ENCODE measurements around the gene LRP8.

Gene LRP8

GRCh38 chr1:53285546-53285945 lies 42.3 kb downstream of the LRP8 start:
- TF ChIP-seq TAF1 (IDR thresholded peaks at IDR 0.05; ENCODE audit: borderline replicate concordance, insufficient read depth, low read length) = no peak

DNA sequence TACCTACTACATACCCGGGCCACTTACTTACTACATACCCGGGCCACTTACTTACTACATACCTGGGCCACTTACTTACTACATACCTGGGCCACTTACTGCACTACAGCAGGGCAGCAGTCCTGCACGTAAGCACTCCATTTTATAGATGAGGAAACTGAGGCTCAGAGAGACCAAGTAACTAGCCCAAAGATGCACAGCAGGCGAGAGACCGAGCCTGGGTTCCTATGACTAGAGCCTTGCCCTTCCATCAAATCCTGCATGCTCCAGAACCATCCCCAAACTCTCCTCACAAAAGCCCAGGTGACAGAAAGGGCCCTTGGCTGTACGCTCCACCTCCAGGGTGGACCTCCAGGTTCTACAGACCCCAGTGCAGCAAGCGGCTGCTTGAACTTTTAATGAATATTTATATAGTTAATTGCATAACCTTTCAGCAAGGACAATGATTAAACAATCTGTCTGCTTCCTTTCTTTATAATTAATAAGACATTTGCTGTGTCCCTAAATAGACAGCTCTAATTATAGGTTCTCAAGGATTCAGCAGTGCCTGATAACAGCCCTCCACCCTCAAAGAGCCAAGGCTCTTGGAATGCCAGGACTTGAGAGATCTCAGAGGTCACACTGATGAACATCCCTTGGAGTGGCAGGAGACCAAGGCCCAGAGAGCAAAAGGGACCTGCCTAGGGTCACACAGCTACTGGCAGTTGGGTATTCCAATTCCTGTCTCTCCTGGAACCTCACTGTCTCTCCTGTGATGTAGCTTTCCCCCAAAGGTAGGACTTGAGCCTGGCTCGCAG lies 43.4 kb downstream of the LRP8 start:
- no peak for TF ChIP-seq FOXP2 (optimal IDR thresholded peaks at IDR 0.05; ENCODE audit: borderline replicate concordance, extremely low read depth, extremely low read length, insufficient read depth)
- no peak for TF ChIP-seq TAF1 (IDR thresholded peaks at IDR 0.05; ENCODE audit: borderline replicate concordance, insufficient read depth, low read length)
- no peak for TF ChIP-seq POLR2AphosphoS5 (IDR thresholded peaks at IDR 0.05; ENCODE audit: low read depth, low read length)
- TF ChIP-seq, protein P1, sequence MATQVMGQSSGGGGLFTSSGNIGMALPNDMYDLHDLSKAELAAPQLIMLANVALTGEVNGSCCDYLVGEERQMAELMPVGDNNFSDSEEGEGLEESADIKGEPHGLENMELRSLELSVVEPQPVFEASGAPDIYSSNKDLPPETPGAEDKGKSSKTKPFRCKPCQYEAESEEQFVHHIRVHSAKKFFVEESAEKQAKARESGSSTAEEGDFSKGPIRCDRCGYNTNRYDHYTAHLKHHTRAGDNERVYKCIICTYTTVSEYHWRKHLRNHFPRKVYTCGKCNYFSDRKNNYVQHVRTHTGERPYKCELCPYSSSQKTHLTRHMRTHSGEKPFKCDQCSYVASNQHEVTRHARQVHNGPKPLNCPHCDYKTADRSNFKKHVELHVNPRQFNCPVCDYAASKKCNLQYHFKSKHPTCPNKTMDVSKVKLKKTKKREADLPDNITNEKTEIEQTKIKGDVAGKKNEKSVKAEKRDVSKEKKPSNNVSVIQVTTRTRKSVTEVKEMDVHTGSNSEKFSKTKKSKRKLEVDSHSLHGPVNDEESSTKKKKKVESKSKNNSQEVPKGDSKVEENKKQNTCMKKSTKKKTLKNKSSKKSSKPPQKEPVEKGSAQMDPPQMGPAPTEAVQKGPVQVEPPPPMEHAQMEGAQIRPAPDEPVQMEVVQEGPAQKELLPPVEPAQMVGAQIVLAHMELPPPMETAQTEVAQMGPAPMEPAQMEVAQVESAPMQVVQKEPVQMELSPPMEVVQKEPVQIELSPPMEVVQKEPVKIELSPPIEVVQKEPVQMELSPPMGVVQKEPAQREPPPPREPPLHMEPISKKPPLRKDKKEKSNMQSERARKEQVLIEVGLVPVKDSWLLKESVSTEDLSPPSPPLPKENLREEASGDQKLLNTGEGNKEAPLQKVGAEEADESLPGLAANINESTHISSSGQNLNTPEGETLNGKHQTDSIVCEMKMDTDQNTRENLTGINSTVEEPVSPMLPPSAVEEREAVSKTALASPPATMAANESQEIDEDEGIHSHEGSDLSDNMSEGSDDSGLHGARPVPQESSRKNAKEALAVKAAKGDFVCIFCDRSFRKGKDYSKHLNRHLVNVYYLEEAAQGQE (IDR thresholded peaks at IDR 0.05; ENCODE audit: insufficient read depth in 1 of 2, low read depth in 2 of 2, low read length in 2 of 2) = no peak
- no peak for TF ChIP-seq SIN3A (IDR thresholded peaks at IDR 0.05; ENCODE audit: borderline replicate concordance, insufficient read depth, low read length)

DNA sequence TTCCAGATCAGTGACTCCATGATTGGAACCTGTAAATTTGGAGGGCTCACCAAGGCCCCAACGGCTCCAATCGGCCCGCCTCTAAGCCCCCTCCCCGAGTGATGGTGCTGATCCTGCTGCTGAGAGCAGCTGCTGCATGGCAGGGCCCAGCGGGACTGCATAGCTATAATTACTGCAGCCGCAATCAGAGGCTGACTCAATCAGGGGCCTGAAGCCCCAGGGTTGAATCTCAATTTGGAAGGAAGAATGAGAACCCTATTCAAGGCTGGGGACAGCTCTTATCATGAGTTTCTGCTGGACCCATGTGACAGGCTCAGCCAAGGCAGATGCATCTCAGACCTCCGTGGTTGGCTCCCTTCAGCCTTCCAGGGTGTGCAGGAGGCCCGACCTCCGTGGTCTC lies 46.7 kb downstream of the LRP8 start:
- TF ChIP-seq FOXP2 (optimal IDR thresholded peaks at IDR 0.05; ENCODE audit: borderline replicate concordance, extremely low read depth, extremely low read length, insufficient read depth) (no peak), TAF1 (IDR thresholded peaks at IDR 0.05; ENCODE audit: borderline replicate concordance, insufficient read depth, low read length) (no peak), SIN3A (IDR thresholded peaks at IDR 0.05; ENCODE audit: borderline replicate concordance, insufficient read depth, low read length) (no peak), POLR2AphosphoS5 (IDR thresholded peaks at IDR 0.05; ENCODE audit: low read depth, low read length) (no peak)
- TF ChIP-seq, protein P1 (IDR thresholded peaks at IDR 0.05; ENCODE audit: insufficient read depth in 1 of 2, low read depth in 2 of 2, low read length in 2 of 2) = no peak

GRCh38 chr1:53280496-53280895 lies 47.4 kb downstream of the LRP8 start:
- no peak for TF ChIP-seq POLR2AphosphoS5 (IDR thresholded peaks at IDR 0.05; ENCODE audit: low read depth, low read length)
- TF ChIP-seq FOXP2 (optimal IDR thresholded peaks at IDR 0.05; ENCODE audit: borderline replicate concordance, extremely low read depth, extremely low read length, insufficient read depth) = no peak
- no peak for TF ChIP-seq TAF1 (IDR thresholded peaks at IDR 0.05; ENCODE audit: borderline replicate concordance, insufficient read depth, low read length)
- TF ChIP-seq, protein P1 (IDR thresholded peaks at IDR 0.05; ENCODE audit: insufficient read depth in 1 of 2, low read depth in 2 of 2, low read length in 2 of 2) = no peak
- TF ChIP-seq SIN3A (IDR thresholded peaks at IDR 0.05; ENCODE audit: borderline replicate concordance, insufficient read depth, low read length) = no peak

GRCh38 chr1:53279296-53280200 lies 48.3 kb downstream of the LRP8 start:
- TF ChIP-seq POLR2AphosphoS5 (IDR thresholded peaks at IDR 0.05; ENCODE audit: low read depth, low read length) (no peak; the same call in 1 of the 2 replicates), TAF1 (IDR thresholded peaks at IDR 0.05; ENCODE audit: borderline replicate concordance, insufficient read depth, low read length) (no peak), SIN3A (IDR thresholded peaks at IDR 0.05; ENCODE audit: borderline replicate concordance, insufficient read depth, low read length) (no peak), FOXP2 (optimal IDR thresholded peaks at IDR 0.05; ENCODE audit: borderline replicate concordance, extremely low read depth, extremely low read length, insufficient read depth) (no peak)
- TF ChIP-seq, protein P1 (IDR thresholded peaks at IDR 0.05; ENCODE audit: insufficient read depth in 1 of 2, low read depth in 2 of 2, low read length in 2 of 2) = no peak
